MCF 10A (cell line): ENCODE data around the gene C6orf62. TPM values are rescaled to one million over a fixed set of nuclear protein-coding genes. Genes with fewer than 3 reads are reported as not detected.
"Not testable (repeated sequence)": the region's sequence is repeated elsewhere in the genome, so short reads cannot be mapped to it uniquely, and the experiment has no call there.

Experiments
- BruUV-seq: library from RNA; stranded (reverse); fragments of 400-500 nt; replicated peaks from 2 replicates; lab custom pipeline; 2021; lab: Mats Ljungman, UMichigan
- CTCF ChIA-PET: fragments of 300-600 bp; sonication (Branson Sonifier 250); formaldehyde crosslinking; extraction: SDS; loops from one replicate; lab custom pipeline; 2021; ENCODE audit warnings: antibody characterized with exemption, inconsistent platforms; lab: Yijun Ruan, JAX
- POLR2A ChIA-PET: fragments of 300-600, 350-650 bp; sonication (Branson Sonifier 250); formaldehyde crosslinking; extraction: SDS; loops from one replicate; lab custom pipeline; 2020; ENCODE audit warnings: antibody characterized with exemption, inconsistent platforms; lab: Yijun Ruan, JAX
- DNase-seq: peaks from one replicate; pipeline ENCODE4 v3.0.0-alpha.2; 2018; ENCODE audit not compliant: unreplicated experiment
- H3K27ac Mint-ChIP-seq: one replicate; pipeline ENCODE4 v1.8.0; 2022; ENCODE audit warnings: mild to moderate bottlenecking, low read depth, mixed read lengths; ENCODE audit not compliant: unreplicated experiment
- H3K27me3 Mint-ChIP-seq: one replicate; pipeline ENCODE4 v1.8.0; 2022; ENCODE audit warnings: mixed read lengths; ENCODE audit not compliant: insufficient read depth, unreplicated experiment
- H3K36me3 Mint-ChIP-seq: one replicate; pipeline ENCODE4 v1.8.0; 2022; ENCODE audit warnings: mild to moderate bottlenecking, moderate library complexity, mixed read lengths; ENCODE audit not compliant: insufficient read depth, unreplicated experiment
- H3K4me1 Mint-ChIP-seq: one replicate; pipeline ENCODE4 v1.8.0; 2022; ENCODE audit warnings: mixed read lengths; ENCODE audit not compliant: insufficient read depth, unreplicated experiment
- H3K4me3 Mint-ChIP-seq: one replicate; pipeline ENCODE4 v1.8.0; 2022; ENCODE audit warnings: mild to moderate bottlenecking, moderate library complexity, mixed read lengths; ENCODE audit not compliant: unreplicated experiment
- H3K9me3 Mint-ChIP-seq: one replicate; pipeline ENCODE4 v1.8.0; 2022; ENCODE audit warnings: mixed read lengths; ENCODE audit not compliant: unreplicated experiment
- intact Hi-C: fragments of 100-400 bp; cut with micrococcal nuclease; formaldehyde crosslinking; loops from 2 replicates; pipeline ENCODE4 v1.14.1; 2022
- total RNA-seq: library from RNA; stranded (reverse); gene quantifications from 2 replicates; pipeline ENCODE4 v1.2.3, GENCODE V29; 2022
- TF ChIP-seq, protein P1 (sequence below): fragments of 200-600 bp; IDR thresholded peaks from one replicate; pipeline ENCODE4 v1.8.0; 2022; ENCODE audit warnings: antibody characterized with exemption, mild to moderate bottlenecking; ENCODE audit not compliant: unreplicated experiment

The C6orf62 gene
- total RNA-seq, 1 experiment from 2014 or later = 96.2 TPM

DNA sequence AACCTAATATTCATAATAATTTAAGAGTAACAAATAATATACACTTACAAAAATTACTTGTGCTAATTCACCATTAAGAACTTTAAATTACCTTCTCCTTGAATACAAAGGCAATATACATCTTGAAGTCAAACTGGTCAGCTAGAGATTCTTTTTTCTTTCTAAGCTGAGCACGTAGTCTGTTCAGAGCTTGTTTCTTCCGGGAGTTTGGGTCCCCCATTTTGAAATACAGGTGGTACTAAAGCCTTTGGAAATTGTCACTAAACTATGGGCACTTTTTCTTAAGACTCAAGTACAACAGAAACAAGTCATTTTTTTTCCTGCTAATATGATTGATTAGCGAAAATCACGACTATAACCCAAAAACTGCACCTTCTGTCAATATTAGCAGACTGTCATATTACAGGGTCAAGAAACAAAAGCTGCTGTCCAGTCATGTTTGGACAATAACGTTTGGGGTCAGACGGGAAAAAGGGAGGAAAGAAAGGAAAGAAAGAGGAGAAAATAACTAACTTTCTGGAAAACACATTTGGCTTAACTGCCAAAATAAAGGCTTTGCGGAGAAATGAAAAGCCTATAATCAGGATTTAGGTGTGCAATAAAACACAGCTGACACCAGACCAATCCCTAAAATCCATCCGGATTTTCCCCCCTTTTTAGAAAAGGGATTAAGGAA lies 367 bp downstream of the C6orf62 start:
- peak; percentile 13 for DNase-seq
- H3K4me3 Mint-ChIP-seq = peak overlapping the region; percentile 82
- peak overlapping the region; percentile 100 for H3K27ac Mint-ChIP-seq
- BruUV-seq = no TSS peak
- peaks cover 19% of the 10 kb centered on the region for H3K4me1 Mint-ChIP-seq
- ChIA-PET CTCF (interaction anchor here (1.0 to 2.7 kb wide), 4 partner anchors 25 to 308 kb away, joined by 3 to 12 read pairs (median 4); no protein-coding TSS in a partner anchor), POLR2A (interaction anchor here (0.6 to 4.3 kb wide), 22 partner anchors 11 to 595 kb away, joined by 3 to 64 read pairs (median 4); partner anchors contain the start of gene GMNN)
- H3K9me3 Mint-ChIP-seq = no peaks in the 10 kb centered on the region
- no peaks in the 10 kb centered on the region for H3K27me3 Mint-ChIP-seq
- intact Hi-C loops = loop anchor here (1.0 kb wide), 1 partner anchor 48 kb away; no protein-coding TSS in a partner anchor
- H3K36me3 Mint-ChIP-seq = peaks cover 82% of the 10 kb centered on the region
- TF ChIP-seq, protein P1, sequence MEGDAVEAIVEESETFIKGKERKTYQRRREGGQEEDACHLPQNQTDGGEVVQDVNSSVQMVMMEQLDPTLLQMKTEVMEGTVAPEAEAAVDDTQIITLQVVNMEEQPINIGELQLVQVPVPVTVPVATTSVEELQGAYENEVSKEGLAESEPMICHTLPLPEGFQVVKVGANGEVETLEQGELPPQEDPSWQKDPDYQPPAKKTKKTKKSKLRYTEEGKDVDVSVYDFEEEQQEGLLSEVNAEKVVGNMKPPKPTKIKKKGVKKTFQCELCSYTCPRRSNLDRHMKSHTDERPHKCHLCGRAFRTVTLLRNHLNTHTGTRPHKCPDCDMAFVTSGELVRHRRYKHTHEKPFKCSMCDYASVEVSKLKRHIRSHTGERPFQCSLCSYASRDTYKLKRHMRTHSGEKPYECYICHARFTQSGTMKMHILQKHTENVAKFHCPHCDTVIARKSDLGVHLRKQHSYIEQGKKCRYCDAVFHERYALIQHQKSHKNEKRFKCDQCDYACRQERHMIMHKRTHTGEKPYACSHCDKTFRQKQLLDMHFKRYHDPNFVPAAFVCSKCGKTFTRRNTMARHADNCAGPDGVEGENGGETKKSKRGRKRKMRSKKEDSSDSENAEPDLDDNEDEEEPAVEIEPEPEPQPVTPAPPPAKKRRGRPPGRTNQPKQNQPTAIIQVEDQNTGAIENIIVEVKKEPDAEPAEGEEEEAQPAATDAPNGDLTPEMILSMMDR = no peak

DNA sequence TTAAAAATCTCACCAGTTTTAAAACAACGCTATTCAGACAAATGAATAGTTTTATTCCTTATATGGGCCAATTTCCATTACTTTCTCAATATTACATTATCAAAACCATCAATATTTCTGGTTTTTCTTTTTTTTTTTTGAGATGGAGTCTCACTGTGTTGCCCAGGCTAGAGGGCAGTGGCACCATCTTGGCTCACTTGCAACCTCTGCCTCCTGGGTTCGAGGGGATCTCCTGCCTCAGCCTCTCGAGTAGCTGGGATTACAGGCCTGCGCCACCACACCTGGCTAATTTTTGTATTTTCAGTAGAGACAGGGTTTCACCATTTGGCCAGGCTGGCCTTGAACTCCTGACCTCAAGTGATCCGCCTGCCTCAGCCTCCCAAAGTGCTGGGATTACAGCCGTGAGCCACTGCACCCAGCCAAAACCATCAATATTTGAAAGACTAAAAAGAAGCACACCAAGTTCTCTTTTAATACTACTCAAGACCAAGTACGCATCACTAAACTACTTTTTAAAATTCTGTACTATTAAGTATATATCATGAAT lies 2.3 kb downstream of the C6orf62 start:
- CTCF ChIA-PET = interaction anchor here (0.6 to 2.7 kb wide), 3 partner anchors 9 to 267 kb away, joined by 3 to 12 read pairs (median 4); no protein-coding TSS in a partner anchor
- POLR2A ChIA-PET = interaction anchor here (0.9 to 4.3 kb wide), 8 partner anchors 9 to 65 kb away, joined by 3 to 64 read pairs (median 18); partner anchors contain the start of genes ACOT13, GMNN and TDP2
- H3K4me1 Mint-ChIP-seq = peaks cover 27% of the 10 kb centered on the region
- H3K27me3 Mint-ChIP-seq, BruUV-seq, DNase-seq, intact Hi-C loops, H3K27ac Mint-ChIP-seq, H3K9me3 Mint-ChIP-seq: not testable (repeated sequence)
- H3K36me3 Mint-ChIP-seq = peaks cover 100% of the 10 kb centered on the region
- H3K4me3 Mint-ChIP-seq = peak overlapping the region; percentile 82

- no peak for DNase-seq
- Mint-ChIP-seq H3K9me3 (no peaks in the 10 kb centered on the region), H3K4me3 (no peak overlapping the region), H3K4me1 (peaks cover 33% of the 10 kb centered on the region), H3K27ac (no peak overlapping the region), H3K27me3 (no peaks in the 10 kb centered on the region), H3K36me3 (peaks cover 100% of the 10 kb centered on the region)
- TF ChIP-seq, protein P1 = no peak
- CTCF ChIA-PET = interaction anchor here (0.6 to 0.7 kb wide), 2 partner anchors 147 to 173 kb away, joined by 3 read pairs; no protein-coding TSS in a partner anchor
- POLR2A ChIA-PET = interaction anchor here (0.6 to 8.3 kb wide), 5 partner anchors 7 to 33 kb away, joined by 3 to 58 read pairs (median 4); partner anchors contain the start of gene C6orf62
- intact Hi-C loops = no loop called here
- no TSS peak for BruUV-seq
These were observed 8.2 kb downstream of the C6orf62 start for GRCh38 chr6:24710519-24711303.

- DNase-seq = no peak
- Mint-ChIP-seq H3K4me3 (no peak overlapping the region), H3K36me3 (peaks cover 100% of the 10 kb centered on the region), H3K27ac (no peak overlapping the region), H3K4me1 (peaks cover 26% of the 10 kb centered on the region), H3K27me3 (no peaks in the 10 kb centered on the region), H3K9me3 (no peaks in the 10 kb centered on the region)
- TF ChIP-seq, protein P1 = no peak
- BruUV-seq = no TSS peak
- ChIA-PET CTCF (interaction anchor here (0.5 to 1.4 kb wide), 5 partner anchors 161 to 338 kb away, joined by 3 to 7 read pairs (median 3); no protein-coding TSS in a partner anchor), POLR2A (interaction anchor here (0.6 to 8.3 kb wide), 8 partner anchors 9 to 848 kb away, joined by 3 to 58 read pairs (median 3); partner anchors contain the start of genes ACOT13, C6orf62 and TDP2)
- intact Hi-C loops = no loop called here
These were observed 9.8 kb downstream of the C6orf62 start for GRCh38 chr6:24709014-24709711.
